MCF 10A (cell line): ENCODE results near the gene MTUS2. TPM values are rescaled to one million over a fixed set of nuclear protein-coding genes. Genes with fewer than 3 reads are reported as not detected.

Experiments
- BruUV-seq: library from RNA; stranded (reverse); fragments of 400-500 nt; replicated peaks from 2 replicates; lab custom pipeline; 2021; lab: Mats Ljungman, UMichigan
- CTCF ChIA-PET: fragments of 300-600 bp; sonication (Branson Sonifier 250); formaldehyde crosslinking; extraction: SDS; loops from one replicate; lab custom pipeline; 2021; ENCODE audit warnings: antibody characterized with exemption, inconsistent platforms; lab: Yijun Ruan, JAX
- POLR2A ChIA-PET: fragments of 300-600, 350-650 bp; sonication (Branson Sonifier 250); formaldehyde crosslinking; extraction: SDS; loops from one replicate; lab custom pipeline; 2020; ENCODE audit warnings: antibody characterized with exemption, inconsistent platforms; lab: Yijun Ruan, JAX
- DNase-seq: peaks from one replicate; pipeline ENCODE4 v3.0.0-alpha.2; 2018; ENCODE audit not compliant: unreplicated experiment
- H3K27ac Mint-ChIP-seq: one replicate; pipeline ENCODE4 v1.8.0; 2022; ENCODE audit warnings: mild to moderate bottlenecking, low read depth, mixed read lengths; ENCODE audit not compliant: unreplicated experiment
- H3K27me3 Mint-ChIP-seq: one replicate; pipeline ENCODE4 v1.8.0; 2022; ENCODE audit warnings: mixed read lengths; ENCODE audit not compliant: insufficient read depth, unreplicated experiment
- H3K36me3 Mint-ChIP-seq: one replicate; pipeline ENCODE4 v1.8.0; 2022; ENCODE audit warnings: mild to moderate bottlenecking, moderate library complexity, mixed read lengths; ENCODE audit not compliant: insufficient read depth, unreplicated experiment
- H3K4me1 Mint-ChIP-seq: one replicate; pipeline ENCODE4 v1.8.0; 2022; ENCODE audit warnings: mixed read lengths; ENCODE audit not compliant: insufficient read depth, unreplicated experiment
- H3K4me3 Mint-ChIP-seq: one replicate; pipeline ENCODE4 v1.8.0; 2022; ENCODE audit warnings: mild to moderate bottlenecking, moderate library complexity, mixed read lengths; ENCODE audit not compliant: unreplicated experiment
- H3K9me3 Mint-ChIP-seq: one replicate; pipeline ENCODE4 v1.8.0; 2022; ENCODE audit warnings: mixed read lengths; ENCODE audit not compliant: unreplicated experiment
- CTCF ChIP-seq: fragments of 200-600 bp; IDR thresholded peaks from one replicate; pipeline ENCODE4 v1.8.0; 2022; ENCODE audit warnings: antibody characterized with exemption, mild to moderate bottlenecking; ENCODE audit not compliant: unreplicated experiment
- intact Hi-C: fragments of 100-400 bp; cut with micrococcal nuclease; formaldehyde crosslinking; loops from 2 replicates; pipeline ENCODE4 v1.14.1; 2022
- total RNA-seq: library from RNA; stranded (reverse); gene quantifications from 2 replicates; pipeline ENCODE4 v1.2.3, GENCODE V29; 2022

Gene MTUS2
- total RNA-seq, 1 experiment from 2014 or later, result not detected

- no peak for DNase-seq
- POLR2A ChIA-PET, result interaction anchor here (1.1 to 1.8 kb wide), 4 partner anchors 10 to 40 kb away, joined by 4 to 7 read pairs (median 4); no protein-coding TSS in a partner anchor
- CTCF ChIA-PET, result interaction anchor here (1.0 to 1.3 kb wide), 3 partner anchors 8 to 39 kb away, joined by 3 to 5 read pairs (median 3); no protein-coding TSS in a partner anchor
- intact Hi-C loops, result no loop called here
- BruUV-seq, result no TSS peak
- H3K27ac Mint-ChIP-seq, result peak overlapping the region; percentile 77
- no peak overlapping the region for H3K4me3 Mint-ChIP-seq
- no peaks in the 10 kb centered on the region for H3K27me3 Mint-ChIP-seq
- H3K9me3 Mint-ChIP-seq, result no peaks in the 10 kb centered on the region
- no peaks in the 10 kb centered on the region for H3K36me3 Mint-ChIP-seq
- H3K4me1 Mint-ChIP-seq, result peaks cover 25% of the 10 kb centered on the region
- TF ChIP-seq CTCF, result no peak
Measured at GRCh38 chr13:29434217-29434945, 614.2 kb downstream of the MTUS2 start.

GRCh38 chr13:29435125-29435911, 615.2 kb downstream of the MTUS2 start:
- intact Hi-C loops, result loop anchor here (5.0 kb wide), 1 partner anchor 37 kb away; no protein-coding TSS in a partner anchor
- no peaks in the 10 kb centered on the region for H3K9me3 Mint-ChIP-seq
- ChIA-PET CTCF (interaction anchor here (0.6 to 1.2 kb wide), 2 partner anchors 38 to 186 kb away, joined by 3 read pairs; no protein-coding TSS in a partner anchor), POLR2A (interaction anchor here (0.6 to 1.8 kb wide), 12 partner anchors 9 to 467 kb away, joined by 3 to 7 read pairs (median 4); no protein-coding TSS in a partner anchor)
- H3K27ac Mint-ChIP-seq, result peak overlapping the region; percentile 77
- peak overlapping the region; percentile 22 for H3K4me3 Mint-ChIP-seq
- peaks cover 25% of the 10 kb centered on the region for H3K4me1 Mint-ChIP-seq
- DNase-seq, result peak; percentile 74
- no peaks in the 10 kb centered on the region for H3K36me3 Mint-ChIP-seq
- no TSS peak for BruUV-seq
- H3K27me3 Mint-ChIP-seq, result no peaks in the 10 kb centered on the region
- no peak for TF ChIP-seq CTCF

GRCh38 chr13:29436291-29436690, 616.2 kb downstream of the MTUS2 start:
- no TSS peak for BruUV-seq
- peak; percentile 91 for DNase-seq
- TF ChIP-seq CTCF, result no peak
- no peaks in the 10 kb centered on the region for H3K27me3 Mint-ChIP-seq
- intact Hi-C loops, result loop anchor here (2.0 to 5.0 kb wide), 2 partner anchors 21 to 36 kb away; no protein-coding TSS in a partner anchor
- peaks cover 31% of the 10 kb centered on the region for H3K4me1 Mint-ChIP-seq
- H3K36me3 Mint-ChIP-seq, result no peaks in the 10 kb centered on the region
- H3K9me3 Mint-ChIP-seq, result no peaks in the 10 kb centered on the region
- H3K4me3 Mint-ChIP-seq, result no peak overlapping the region
- CTCF ChIA-PET, result interaction anchor here (1.2 kb wide), 1 partner anchor 37 kb away, joined by 3 read pairs; no protein-coding TSS in a partner anchor
- POLR2A ChIA-PET, result interaction anchor here (0.9 to 1.8 kb wide), 5 partner anchors 13 to 148 kb away, joined by 3 to 7 read pairs (median 4); no protein-coding TSS in a partner anchor
- H3K27ac Mint-ChIP-seq, result no peak overlapping the region
